Suprapubic skin (tissue), 4 donors: ENCODE measurements around the gene ZCCHC2. TPM values are rescaled to one million over a fixed set of nuclear protein-coding genes. Genes with fewer than 3 reads are reported as not detected.

Source experiments
- DNase-seq, 2 donors: peaks; one replicate each; pipeline ENCODE4 v3.0.0-alpha.2; 2019; ENCODE audit warnings: low spot score in 2 of 2
- H3K27ac ChIP-seq: fragments of 200-600 bp; sonication (generic); one replicate; pipeline ENCODE4 v1.5.1; 2019
- H3K27me3 ChIP-seq: fragments of 200-600 bp; sonication (generic); one replicate; pipeline ENCODE4 v1.5.1; 2019
- H3K36me3 ChIP-seq: fragments of 200-600 bp; sonication (generic); one replicate; pipeline ENCODE4 v1.5.1; 2019
- H3K4me1 ChIP-seq: fragments of 200-600 bp; sonication (generic); one replicate; pipeline ENCODE4 v1.5.1; 2019
- H3K4me3 ChIP-seq: fragments of 200-600 bp; sonication (generic); one replicate; pipeline ENCODE4 v1.5.1; 2019; ENCODE audit warnings: mild to moderate bottlenecking
- H3K9me3 ChIP-seq: fragments of 200-600 bp; sonication (generic); one replicate; pipeline ENCODE4 v1.5.1; 2019
- CTCF ChIP-seq, 2 donors: fragments of 200-600 bp in 1 of 2; fragments of 450-650 bp in 1 of 2; sonication (generic) in 1 of 2; IDR thresholded peaks; one replicate each; pipeline ENCODE4 v1.5.1; 2016 to 2019; ENCODE audit warnings: antibody characterized with exemption in 2 of 2, mild to moderate bottlenecking in 1 of 2, moderate library complexity in 1 of 2
- EP300 ChIP-seq: sonication (generic); formaldehyde crosslinking; IDR thresholded peaks from one replicate; pipeline ENCODE4 v1.6.1; 2017; ENCODE audit warnings: antibody characterized with exemption
- POLR2A ChIP-seq, 2 donors: fragments of 450-650 bp; IDR thresholded peaks; one replicate each; pipeline ENCODE4 v1.6.1; 2017; ENCODE audit warnings: antibody characterized with exemption in 2 of 2, mild to moderate bottlenecking in 2 of 2, moderate library complexity in 2 of 2
- POLR2AphosphoS5 ChIP-seq, 3 donors: sonication (generic); formaldehyde crosslinking; IDR thresholded peaks; one replicate each; pipeline ENCODE4 v1.6.1; 2017; ENCODE audit warnings: antibody characterized with exemption in 3 of 3
- WGBS: methylation state at CpG from one replicate; pipeline ENCODE4 v1.1.5; 2018; 5-methylcytosine and 5-hydroxymethylcytosine counted together
- total RNA-seq, 4 donors: library from RNA; depleted of rRNA; stranded (reverse); fragments of >200 nt; gene quantifications; one replicate each; pipeline ENCODE4 v1.1.0, GENCODE V29; 2016

The ZCCHC2 gene
- total RNA-seq, 4 donors from 2014 or later, result 22.7 to 43.5 (median 32.4) TPM

- Histone ChIP-seq H3K4me1 (peaks cover 35% of the 10 kb centered on the region), H3K27me3 (no peaks in the 10 kb centered on the region), H3K36me3 (no peaks in the 10 kb centered on the region), H3K27ac (peak overlapping the region; percentile 96), H3K4me3 (peak overlapping the region; percentile 87), H3K9me3 (no peaks in the 10 kb centered on the region)
- 3% methylated on average over 21 of the region's 74 CpGs for WGBS
- TF ChIP-seq POLR2A (IDR thresholded peaks at IDR 0.05) (peak in 1 of 2 donors; percentile 72), EP300 (no peak), POLR2AphosphoS5 (IDR thresholded peaks at IDR 0.05) (peak; percentile 7 to 81 (median 53))
- DNase-seq, result peak; percentile 86 to 89
Observed at GRCh38 chr18:62526098-62527025, 3.5 kb downstream of the ZCCHC2 start.

GRCh38 chr18:62529597-62529996, 6.8 kb downstream of the ZCCHC2 start:
- WGBS, result 78% methylated on average over 5 of the region's 5 CpGs
- no peak for TF ChIP-seq EP300
- TF ChIP-seq POLR2A (IDR thresholded peaks at IDR 0.05), result no peak
- no peak for TF ChIP-seq POLR2AphosphoS5 (IDR thresholded peaks at IDR 0.05)
- TF ChIP-seq CTCF (IDR thresholded peaks at IDR 0.05), result no peak
- H3K4me1 ChIP-seq, result peaks cover 31% of the 10 kb centered on the region
- DNase-seq, result no peak
- no peaks in the 10 kb centered on the region for H3K9me3 ChIP-seq
- H3K27me3 ChIP-seq, result no peaks in the 10 kb centered on the region
- H3K27ac ChIP-seq, result no peak overlapping the region
- no peak overlapping the region for H3K4me3 ChIP-seq
- no peaks in the 10 kb centered on the region for H3K36me3 ChIP-seq

- no peak for DNase-seq
- H3K27me3 ChIP-seq, result no peaks in the 10 kb centered on the region
- H3K36me3 ChIP-seq, result no peaks in the 10 kb centered on the region
- H3K9me3 ChIP-seq, result no peaks in the 10 kb centered on the region
- TF ChIP-seq POLR2AphosphoS5 (IDR thresholded peaks at IDR 0.05) (no peak), EP300 (no peak), POLR2A (IDR thresholded peaks at IDR 0.05) (no peak), CTCF (IDR thresholded peaks at IDR 0.05) (no peak)
- peaks cover 23% of the 10 kb centered on the region for H3K4me1 ChIP-seq
- H3K4me3 ChIP-seq, result no peak overlapping the region
- no peak overlapping the region for H3K27ac ChIP-seq
- 74% methylated on average over 4 of the region's 4 CpGs for WGBS
Observed at GRCh38 chr18:62531078-62531477, 8.3 kb downstream of the ZCCHC2 start.

GRCh38 chr18:62531931-62532330, 9.1 kb downstream of the ZCCHC2 start:
- Histone ChIP-seq H3K27ac (no peak overlapping the region), H3K4me1 (peaks cover 20% of the 10 kb centered on the region), H3K4me3 (no peak overlapping the region), H3K27me3 (no peaks in the 10 kb centered on the region), H3K36me3 (no peaks in the 10 kb centered on the region), H3K9me3 (no peaks in the 10 kb centered on the region)
- WGBS, result 98% methylated on average over 9 of the region's 9 CpGs
- TF ChIP-seq POLR2AphosphoS5 (IDR thresholded peaks at IDR 0.05) (no peak), CTCF (IDR thresholded peaks at IDR 0.05) (no peak), POLR2A (IDR thresholded peaks at IDR 0.05) (no peak), EP300 (no peak)
- no peak for DNase-seq

- H3K36me3 ChIP-seq, result no peaks in the 10 kb centered on the region
- H3K27me3 ChIP-seq, result no peaks in the 10 kb centered on the region
- H3K27ac ChIP-seq, result no peak overlapping the region
- no peaks in the 10 kb centered on the region for H3K9me3 ChIP-seq
- peaks cover 10% of the 10 kb centered on the region for H3K4me1 ChIP-seq
- TF ChIP-seq POLR2AphosphoS5 (IDR thresholded peaks at IDR 0.05), result no peak
- TF ChIP-seq POLR2A (IDR thresholded peaks at IDR 0.05), result no peak
- TF ChIP-seq CTCF (IDR thresholded peaks at IDR 0.05), result no peak
- TF ChIP-seq EP300, result no peak
- WGBS, result 91% methylated on average over 7 of the region's 7 CpGs
- no peak for DNase-seq
- no peak overlapping the region for H3K4me3 ChIP-seq
Observed at GRCh38 chr18:62536005-62536404, 13.2 kb downstream of the ZCCHC2 start.
